Measurements from ENCODE around the gene KRTAP12-3. TPM values are rescaled to one million over a fixed set of nuclear protein-coding genes. Genes with fewer than 3 reads are reported as not detected.

KRTAP12-3 gene
- total and polyA plus RNA-seq, 2 donors (not counting 1 experiment from before 2014, with no cell fraction given): not detected

- peaks cover 53% of the 10 kb centered on the region for H3K27me3 Mint-ChIP-seq
- no peak for TF ChIP-seq EZH2 (IDR thresholded peaks at IDR 0.05; ENCODE audit: borderline replicate concordance, insufficient read depth, low read depth, low read length, poor library complexity, severe bottlenecking)
- no peak for TF ChIP-seq CTCF (IDR thresholded peaks at IDR 0.05)
- no peaks in the 10 kb centered on the region for H3K4me1 Mint-ChIP-seq
- intact Hi-C loops (cut with micrococcal nuclease): no loop called here
- WGBS (ENCODE audit: insufficient coverage): 82% methylated on average over 21 of the region's 23 CpGs
- no peaks in the 10 kb centered on the region for H3K36me3 ChIP-seq (replicated peaks in 1 of 2; ENCODE audit: control extremely low read depth in 1 of 2, control insufficient read depth in 1 of 2, extremely low read depth in 1 of 2, insufficient read depth in 2 of 2, low read length in 1 of 2)
- no peak for DNase-seq
- no peak within 1 kb of the TSS for H3K27ac ChIP-seq (ENCODE audit: low read length in 2 of 2)
- ChIA-PET POLR2A (no interaction called here), CTCF (no interaction called here)
- H3K27me3 ChIP-seq (replicated peaks in 1 of 4; ENCODE audit: control extremely low read depth in 1 of 4, control insufficient read depth in 3 of 4, insufficient read depth in 4 of 4, low read length in 3 of 4): peaks cover 0 to 10% (median 1%) of the 10 kb centered on the region in 4 experiments
- no peaks in the 10 kb centered on the region for H3K9me3 Mint-ChIP-seq (ENCODE audit: insufficient read depth)
- H3K4me3 ChIP-seq (ENCODE audit: control extremely low read depth in 1 of 5, extremely low read depth in 1 of 5, insufficient read depth in 1 of 5, low read depth in 2 of 5, low read length in 4 of 5): no peak within 1 kb of the TSS
- no peaks in the 10 kb centered on the region for H3K4me1 ChIP-seq (ENCODE audit: control insufficient read depth in 2 of 2, insufficient read depth in 2 of 2, low read length in 2 of 2)
- H3K4me3 Mint-ChIP-seq: no peak within 1 kb of the TSS
- H3K9ac ChIP-seq (ENCODE audit: low read length): no peak within 1 kb of the TSS
- no peaks in the 10 kb centered on the region for H4K20me1 ChIP-seq (ENCODE audit: control insufficient read depth, insufficient read depth, low read length, poor library complexity, severe bottlenecking)
- no peak within 1 kb of the TSS for H3K27ac Mint-ChIP-seq
- no peak within 1 kb of the TSS for H3K4me2 ChIP-seq (replicated peaks; ENCODE audit: low read depth, low read length, poor library complexity, severe bottlenecking)
- H2AFZ ChIP-seq (ENCODE audit: insufficient read depth, low read depth, low read length, poor library complexity, severe bottlenecking): no peak within 1 kb of the TSS
- ATAC-seq (ENCODE audit: low read depth): no peak
- peaks cover 0 to 8% (median 0%) of the 10 kb centered on the region in 3 donors for H3K9me3 ChIP-seq (ENCODE audit: control extremely low read depth in 1 of 3, control insufficient read depth in 2 of 3, insufficient read depth in 1 of 3, low read length in 2 of 3)
- H3K79me2 ChIP-seq (ENCODE audit: control insufficient read depth, insufficient read depth, low read length): no peaks in the 10 kb centered on the region
Observed at GRCh38 chr21:44681861-44682579, 24.3 kb downstream of the KRTAP12-3 start, which contains the start of gene KRTAP12-1. Gene KRTAP12-1 (minus strand): TSS chr21:44682163. CDS start chr21:44682123, 40 bp downstream.

DNA sequence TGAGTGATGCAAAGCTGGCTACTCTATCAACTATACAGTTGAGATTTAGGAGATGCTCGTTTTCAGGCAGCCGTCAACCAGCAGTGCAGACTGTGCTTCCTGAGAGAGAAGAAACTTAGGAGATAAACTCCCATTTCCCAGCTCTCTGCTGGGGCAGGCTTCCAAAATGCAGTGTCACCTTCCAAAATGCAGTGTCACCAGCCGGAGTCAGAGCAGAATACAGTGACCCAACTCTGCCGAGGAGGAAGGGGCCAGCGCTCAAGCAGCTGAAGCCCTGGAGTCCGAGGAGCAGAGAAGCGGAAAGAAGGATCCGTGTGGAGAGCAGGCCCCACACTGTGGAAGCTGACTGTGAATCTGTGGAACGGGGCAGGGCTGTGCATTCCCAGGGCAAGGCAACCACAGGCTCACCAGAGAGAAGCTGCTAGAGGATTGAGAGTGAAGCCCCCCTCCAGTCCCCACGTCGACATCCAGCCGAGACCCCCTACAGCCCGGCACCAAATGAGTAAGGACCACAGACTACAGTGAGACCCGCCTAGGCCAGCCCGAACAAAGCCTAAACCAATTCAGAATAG is 24.9 kb downstream of the KRTAP12-3 start:
- WGBS (ENCODE audit: insufficient coverage): 90% methylated on average over 14 of the region's 15 CpGs
- POLR2A ChIA-PET: no interaction called here

More for the DNA sequence above, 24.9 kb downstream of the KRTAP12-3 start:
- TF ChIP-seq EZH2 (IDR thresholded peaks at IDR 0.05; ENCODE audit: borderline replicate concordance, insufficient read depth, low read depth, low read length, poor library complexity, severe bottlenecking) (no peak), CTCF (IDR thresholded peaks at IDR 0.05) (no peak)
- Mint-ChIP-seq H3K9me3 (ENCODE audit: insufficient read depth) (no peaks in the 10 kb centered on the region), H3K27me3 (peaks cover 60% of the 10 kb centered on the region), H3K4me3 (no peak overlapping the region), H3K27ac (no peak overlapping the region), H3K4me1 (no peaks in the 10 kb centered on the region)
- H3K4me2 ChIP-seq (replicated peaks; ENCODE audit: low read depth, low read length, poor library complexity, severe bottlenecking): no peak overlapping the region
- H3K9ac ChIP-seq (ENCODE audit: low read length): no peak overlapping the region
- H4K20me1 ChIP-seq (ENCODE audit: control insufficient read depth, insufficient read depth, low read length, poor library complexity, severe bottlenecking): no peaks in the 10 kb centered on the region
- no peak for ATAC-seq (ENCODE audit: low read depth)
- peaks cover 0 to 8% (median 0%) of the 10 kb centered on the region in 3 donors for H3K9me3 ChIP-seq (ENCODE audit: control extremely low read depth in 1 of 3, control insufficient read depth in 2 of 3, insufficient read depth in 1 of 3, low read length in 2 of 3)
- H3K27me3 ChIP-seq (replicated peaks in 1 of 4; ENCODE audit: control extremely low read depth in 1 of 4, control insufficient read depth in 3 of 4, insufficient read depth in 4 of 4, low read length in 3 of 4): peaks cover 0 to 13% (median 1%) of the 10 kb centered on the region in 4 experiments
- no peak overlapping the region for H3K4me3 ChIP-seq (ENCODE audit: control extremely low read depth in 1 of 5, extremely low read depth in 1 of 5, insufficient read depth in 1 of 5, low read depth in 2 of 5, low read length in 4 of 5)
- H2AFZ ChIP-seq (ENCODE audit: insufficient read depth, low read depth, low read length, poor library complexity, severe bottlenecking): no peak overlapping the region
- no peaks in the 10 kb centered on the region for H3K36me3 ChIP-seq (replicated peaks in 1 of 2; ENCODE audit: control extremely low read depth in 1 of 2, control insufficient read depth in 1 of 2, extremely low read depth in 1 of 2, insufficient read depth in 2 of 2, low read length in 1 of 2)
- H3K4me1 ChIP-seq (ENCODE audit: control insufficient read depth in 2 of 2, insufficient read depth in 2 of 2, low read length in 2 of 2): no peaks in the 10 kb centered on the region
- intact Hi-C loops (cut with micrococcal nuclease): no loop called here
- CTCF ChIA-PET: no interaction called here
- no peaks in the 10 kb centered on the region for H3K79me2 ChIP-seq (ENCODE audit: control insufficient read depth, insufficient read depth, low read length)
- H3K27ac ChIP-seq (ENCODE audit: low read length in 2 of 2): no peak overlapping the region
- DNase-seq: no peak
